Spleen (tissue), 7 donors: Measurements from ENCODE around the gene IL15.

Experiments used
- POLR2A ChIP-seq, 3 donors: fragments of 450-650 bp; IDR thresholded peaks; one replicate each; pipeline ENCODE4 v1.5.1; 2017; ENCODE audit warnings: antibody characterized with exemption in 3 of 3, mild to moderate bottlenecking in 1 of 3
- TF ChIP-seq, protein P1 (sequence below), 11 experiments: fragments of 200-600 bp in 7 of 11; fragments of 450-650 bp in 4 of 11; sonication (generic) in 4 of 11; IDR thresholded peaks in 8 of 11; conservative IDR thresholded peaks in 3 of 11; 1 replicate in 7 of 11; 2 replicates in 4 of 11; pipeline versions ENCODE4 v1.4.0 to v1.8.0; 2016 to 2021; ENCODE audit warnings: antibody characterized with exemption in 11 of 11, inconsistent platforms in 4 of 11, mild to moderate bottlenecking in 1 of 11
- donor health status: DM: no; HTN: no; CAD: no; lungs with moderate emphysema.
- donor health status: DM: no; HTN: no; CAD: no.
- donor health status: DM: no; HTN: no; CAD: no.

DNA sequence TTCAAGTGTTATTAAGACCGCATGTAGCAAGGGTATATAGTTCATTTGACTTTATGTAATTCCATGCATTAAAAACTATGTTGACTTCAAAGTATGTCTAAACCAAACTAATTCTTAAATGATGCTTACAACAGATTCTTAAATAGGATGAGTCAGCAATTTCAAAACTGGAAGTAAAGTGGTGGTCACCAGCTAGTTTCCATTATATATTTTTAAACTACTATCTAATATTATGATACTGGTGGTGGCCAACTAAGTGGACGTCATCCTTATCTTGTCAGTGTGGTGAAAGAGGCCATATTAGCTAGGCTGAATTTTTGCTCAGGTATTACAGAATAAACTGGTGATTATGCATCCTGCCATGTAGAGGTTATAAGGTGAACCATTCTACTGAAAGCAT lies 1.2 kb downstream of the IL15 start:
- TF ChIP-seq, protein P1, sequence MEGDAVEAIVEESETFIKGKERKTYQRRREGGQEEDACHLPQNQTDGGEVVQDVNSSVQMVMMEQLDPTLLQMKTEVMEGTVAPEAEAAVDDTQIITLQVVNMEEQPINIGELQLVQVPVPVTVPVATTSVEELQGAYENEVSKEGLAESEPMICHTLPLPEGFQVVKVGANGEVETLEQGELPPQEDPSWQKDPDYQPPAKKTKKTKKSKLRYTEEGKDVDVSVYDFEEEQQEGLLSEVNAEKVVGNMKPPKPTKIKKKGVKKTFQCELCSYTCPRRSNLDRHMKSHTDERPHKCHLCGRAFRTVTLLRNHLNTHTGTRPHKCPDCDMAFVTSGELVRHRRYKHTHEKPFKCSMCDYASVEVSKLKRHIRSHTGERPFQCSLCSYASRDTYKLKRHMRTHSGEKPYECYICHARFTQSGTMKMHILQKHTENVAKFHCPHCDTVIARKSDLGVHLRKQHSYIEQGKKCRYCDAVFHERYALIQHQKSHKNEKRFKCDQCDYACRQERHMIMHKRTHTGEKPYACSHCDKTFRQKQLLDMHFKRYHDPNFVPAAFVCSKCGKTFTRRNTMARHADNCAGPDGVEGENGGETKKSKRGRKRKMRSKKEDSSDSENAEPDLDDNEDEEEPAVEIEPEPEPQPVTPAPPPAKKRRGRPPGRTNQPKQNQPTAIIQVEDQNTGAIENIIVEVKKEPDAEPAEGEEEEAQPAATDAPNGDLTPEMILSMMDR (IDR thresholded peaks at IDR 0.05 in 8 of 11, conservative IDR thresholded peaks at IDR 0.05 in 3 of 11) = no peak
- TF ChIP-seq POLR2A (IDR thresholded peaks at IDR 0.05) = no peak
